Nephron progenitor cell (in vitro differentiated cells): ENCODE measurements around the gene PFKP.

Experiments
- DNase-seq: peaks from one replicate; pipeline ENCODE4 v3.0.0; 2021
- H3K27ac Mint-ChIP-seq: 2 replicates; pipeline ENCODE4 v1.8.0; 2021; ENCODE audit warnings: mild to moderate bottlenecking, moderate library complexity, mixed read lengths
- H3K27me3 Mint-ChIP-seq: 2 replicates; pipeline ENCODE4 v1.8.0; 2021; ENCODE audit warnings: mild to moderate bottlenecking, low read depth, mixed read lengths; ENCODE audit not compliant: poor library complexity
- H3K36me3 Mint-ChIP-seq: 2 replicates; pipeline ENCODE4 v1.8.0; 2021; ENCODE audit warnings: low read depth, mixed read lengths
- H3K4me1 Mint-ChIP-seq: 2 replicates; pipeline ENCODE4 v1.8.0; 2021; ENCODE audit warnings: mixed read lengths
- H3K4me3 Mint-ChIP-seq: 2 replicates; pipeline ENCODE4 v1.8.0; 2021; ENCODE audit warnings: mild to moderate bottlenecking, moderate library complexity, mixed read lengths
- H3K9me3 Mint-ChIP-seq: 2 replicates; pipeline ENCODE4 v1.8.0; 2021; ENCODE audit warnings: mild to moderate bottlenecking, moderate library complexity, mixed read lengths
- CTCF ChIP-seq: fragments of 200-600 bp; sonication (generic); IDR thresholded peaks from 2 replicates; pipeline ENCODE4 v1.5.0; 2021; ENCODE audit warnings: antibody characterized with exemption

The PFKP gene

GRCh38 chr10:3048119-3049019 lies 19.0 kb upstream of the PFKP start:
- no peaks in the 10 kb centered on the region for H3K9me3 Mint-ChIP-seq
- H3K36me3 Mint-ChIP-seq = no peaks in the 10 kb centered on the region
- peaks cover 54% of the 10 kb centered on the region for H3K4me1 Mint-ChIP-seq
- H3K27me3 Mint-ChIP-seq = peaks cover 3% of the 10 kb centered on the region
- no peak overlapping the region for H3K4me3 Mint-ChIP-seq
- peak; percentile 42 for DNase-seq
- no peak for TF ChIP-seq CTCF
- no peak overlapping the region for H3K27ac Mint-ChIP-seq

- Mint-ChIP-seq H3K36me3 (no peaks in the 10 kb centered on the region), H3K27ac (no peak overlapping the region), H3K9me3 (peaks cover 4% of the 10 kb centered on the region), H3K27me3 (peaks cover 8% of the 10 kb centered on the region), H3K4me3 (no peak overlapping the region), H3K4me1 (peaks cover 58% of the 10 kb centered on the region)
- no peak for DNase-seq
- TF ChIP-seq CTCF = no peak
These were observed 15.7 kb upstream of the PFKP start for GRCh38 chr10:3051692-3052091.

GRCh38 chr10:3053155-3053554 lies 14.2 kb upstream of the PFKP start:
- Mint-ChIP-seq H3K9me3 (peaks cover 4% of the 10 kb centered on the region), H3K27me3 (peaks cover 8% of the 10 kb centered on the region), H3K27ac (no peak overlapping the region), H3K36me3 (no peaks in the 10 kb centered on the region), H3K4me1 (peaks cover 58% of the 10 kb centered on the region), H3K4me3 (no peak overlapping the region)
- no peak for DNase-seq
- no peak for TF ChIP-seq CTCF

GRCh38 chr10:3054183-3054850 lies 13.0 kb upstream of the PFKP start:
- DNase-seq = no peak
- TF ChIP-seq CTCF = no peak
- no peaks in the 10 kb centered on the region for H3K36me3 Mint-ChIP-seq
- H3K27ac Mint-ChIP-seq = peak overlapping the region; percentile 84
- peaks cover 55% of the 10 kb centered on the region for H3K4me1 Mint-ChIP-seq
- H3K9me3 Mint-ChIP-seq = peaks cover 4% of the 10 kb centered on the region
- no peak overlapping the region for H3K4me3 Mint-ChIP-seq
- H3K27me3 Mint-ChIP-seq = peaks cover 6% of the 10 kb centered on the region

GRCh38 chr10:3054851-3055199 lies 12.5 kb upstream of the PFKP start:
- Mint-ChIP-seq H3K4me1 (peaks cover 52% of the 10 kb centered on the region), H3K4me3 (no peak overlapping the region), H3K36me3 (no peaks in the 10 kb centered on the region), H3K27me3 (peaks cover 4% of the 10 kb centered on the region), H3K9me3 (peaks cover 4% of the 10 kb centered on the region), H3K27ac (peak overlapping the region; percentile 84)
- no peak for TF ChIP-seq CTCF
- no peak for DNase-seq
